B cell (primary cell): ENCODE measurements around the gene PIAS4.

Experiments
- EZH2 ChIP-seq: IDR thresholded peaks from 2 replicates; pipeline ENCODE4 v1.6.1; 2012; ENCODE audit warnings: borderline replicate concordance, low read depth, mild to moderate bottlenecking, moderate library complexity, low read length; ENCODE audit not compliant: insufficient read depth, poor library complexity, severe bottlenecking
- TF ChIP-seq, protein P1 (sequence below): fragments of 200-600 bp; IDR thresholded peaks from one replicate; pipeline ENCODE4 v1.8.0; 2022; ENCODE audit warnings: antibody characterized with exemption, mild to moderate bottlenecking

DNA sequence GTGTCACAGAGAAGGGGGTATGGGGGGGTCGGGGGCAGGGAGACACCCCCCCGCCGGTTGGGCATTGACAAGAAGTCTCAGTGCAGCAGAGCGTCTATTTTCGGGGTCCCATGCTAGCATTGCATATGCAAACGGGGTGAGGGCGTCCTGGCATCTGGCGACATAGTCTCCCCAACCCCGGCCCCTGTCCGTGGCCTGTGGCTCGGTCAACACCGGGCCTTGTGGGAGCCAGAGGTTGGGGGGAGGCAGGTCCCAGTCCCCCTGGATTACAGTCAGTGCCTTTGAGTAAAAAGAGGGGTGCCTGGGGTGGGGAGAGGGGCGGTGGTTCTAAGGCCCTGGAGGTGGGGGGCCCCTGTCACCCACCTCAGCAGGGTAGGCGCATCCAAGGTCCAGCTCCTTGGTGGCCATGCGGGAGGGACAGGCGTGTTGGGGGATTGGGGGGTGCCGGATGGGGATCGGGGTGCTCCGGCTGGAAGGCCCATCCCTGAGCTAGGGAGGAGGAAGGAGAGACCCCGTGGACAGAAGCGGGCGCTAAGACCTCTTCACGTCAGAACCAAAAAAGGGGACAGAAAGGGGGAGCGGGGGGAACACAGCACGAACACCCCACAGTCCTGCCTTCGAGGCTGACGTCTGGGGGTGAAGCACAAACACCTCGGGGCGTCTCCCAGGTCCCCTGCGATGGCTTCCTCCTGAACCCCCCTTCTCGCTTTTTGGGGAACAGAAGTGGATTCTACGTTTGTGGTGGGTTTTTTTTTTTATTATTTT, 38.2 kb downstream of the PIAS4 start:
- TF ChIP-seq, protein P1, sequence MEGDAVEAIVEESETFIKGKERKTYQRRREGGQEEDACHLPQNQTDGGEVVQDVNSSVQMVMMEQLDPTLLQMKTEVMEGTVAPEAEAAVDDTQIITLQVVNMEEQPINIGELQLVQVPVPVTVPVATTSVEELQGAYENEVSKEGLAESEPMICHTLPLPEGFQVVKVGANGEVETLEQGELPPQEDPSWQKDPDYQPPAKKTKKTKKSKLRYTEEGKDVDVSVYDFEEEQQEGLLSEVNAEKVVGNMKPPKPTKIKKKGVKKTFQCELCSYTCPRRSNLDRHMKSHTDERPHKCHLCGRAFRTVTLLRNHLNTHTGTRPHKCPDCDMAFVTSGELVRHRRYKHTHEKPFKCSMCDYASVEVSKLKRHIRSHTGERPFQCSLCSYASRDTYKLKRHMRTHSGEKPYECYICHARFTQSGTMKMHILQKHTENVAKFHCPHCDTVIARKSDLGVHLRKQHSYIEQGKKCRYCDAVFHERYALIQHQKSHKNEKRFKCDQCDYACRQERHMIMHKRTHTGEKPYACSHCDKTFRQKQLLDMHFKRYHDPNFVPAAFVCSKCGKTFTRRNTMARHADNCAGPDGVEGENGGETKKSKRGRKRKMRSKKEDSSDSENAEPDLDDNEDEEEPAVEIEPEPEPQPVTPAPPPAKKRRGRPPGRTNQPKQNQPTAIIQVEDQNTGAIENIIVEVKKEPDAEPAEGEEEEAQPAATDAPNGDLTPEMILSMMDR, result no peak
- no peak for TF ChIP-seq EZH2
